Prostate gland (tissue), 2 donors: Measurements from ENCODE around the gene ALDH8A1.

Experiments used
- POLR2A ChIP-seq: fragments of 450-650 bp; IDR thresholded peaks from one replicate; pipeline ENCODE4 v1.6.1; 2016; ENCODE audit warnings: antibody characterized with exemption, mild to moderate bottlenecking
- TF ChIP-seq, protein P1 (sequence below), 4 experiments: fragments of 200-600 bp in 2 of 4; fragments of 450-650 bp in 2 of 4; sonication (generic) in 2 of 4; IDR thresholded peaks; 1 replicate in 3 of 4; 2 replicates in 1 of 4; pipeline ENCODE4 v1.5.1; 2016 to 2019; ENCODE audit warnings: antibody characterized with exemption in 4 of 4, mild to moderate bottlenecking in 2 of 4, moderate library complexity in 2 of 4

- TF ChIP-seq POLR2A, result no peak
- TF ChIP-seq, protein P1, sequence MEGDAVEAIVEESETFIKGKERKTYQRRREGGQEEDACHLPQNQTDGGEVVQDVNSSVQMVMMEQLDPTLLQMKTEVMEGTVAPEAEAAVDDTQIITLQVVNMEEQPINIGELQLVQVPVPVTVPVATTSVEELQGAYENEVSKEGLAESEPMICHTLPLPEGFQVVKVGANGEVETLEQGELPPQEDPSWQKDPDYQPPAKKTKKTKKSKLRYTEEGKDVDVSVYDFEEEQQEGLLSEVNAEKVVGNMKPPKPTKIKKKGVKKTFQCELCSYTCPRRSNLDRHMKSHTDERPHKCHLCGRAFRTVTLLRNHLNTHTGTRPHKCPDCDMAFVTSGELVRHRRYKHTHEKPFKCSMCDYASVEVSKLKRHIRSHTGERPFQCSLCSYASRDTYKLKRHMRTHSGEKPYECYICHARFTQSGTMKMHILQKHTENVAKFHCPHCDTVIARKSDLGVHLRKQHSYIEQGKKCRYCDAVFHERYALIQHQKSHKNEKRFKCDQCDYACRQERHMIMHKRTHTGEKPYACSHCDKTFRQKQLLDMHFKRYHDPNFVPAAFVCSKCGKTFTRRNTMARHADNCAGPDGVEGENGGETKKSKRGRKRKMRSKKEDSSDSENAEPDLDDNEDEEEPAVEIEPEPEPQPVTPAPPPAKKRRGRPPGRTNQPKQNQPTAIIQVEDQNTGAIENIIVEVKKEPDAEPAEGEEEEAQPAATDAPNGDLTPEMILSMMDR (IDR thresholded peaks at IDR 0.05), result no peak
Measured at GRCh38 chr6:134994431-134994830, 44.5 kb upstream of the ALDH8A1 start.
